Daoy (cell line): ENCODE measurements around the gene CNGB1. TPM values are rescaled to one million over a fixed set of nuclear protein-coding genes. Genes with fewer than 3 reads are reported as not detected.
A peak's percentile ranks its signal among the peaks of the same experiment; 100 is the strongest.
"Not testable (repeated sequence)": the region's sequence is repeated elsewhere in the genome, so short reads cannot be mapped to it uniquely, and the experiment has no call there.

Experiments used
- DNase-seq: peaks from one replicate; pipeline ENCODE4 v3.0.0-alpha.2; 2015; ENCODE audit warnings: low read depth
- total RNA-seq: library from RNA; depleted of rRNA; stranded (reverse); fragments of >200 nt; shearing (Covaris generic); gene quantifications from 2 replicates; pipeline ENCODE4 v1.2.3, GENCODE V29; 2014

The CNGB1 gene
- total RNA-seq, 1 experiment from 2014 or later = under 0.01 TPM

- no peak for DNase-seq
Observed at GRCh38 chr16:57953857-57954256, 17.1 kb downstream of the CNGB1 start.

GRCh38 chr16:57952909-57953308 lies 18.0 kb downstream of the CNGB1 start:
- DNase-seq = no peak

- no peak for DNase-seq
Observed at GRCh38 chr16:57951204-57951960, 19.5 kb downstream of the CNGB1 start.

GRCh38 chr16:57950382-57950781 lies 20.5 kb downstream of the CNGB1 start:
- peak; percentile 9 for DNase-seq

GRCh38 chr16:57949595-57950238 lies 21.2 kb downstream of the CNGB1 start:
- no peak for DNase-seq

- DNase-seq = no peak
Observed at GRCh38 chr16:57949013-57949412, 21.9 kb downstream of the CNGB1 start.

GRCh38 chr16:57948027-57948426 lies 22.9 kb downstream of the CNGB1 start:
- DNase-seq = no peak

- no peak for DNase-seq
Observed at GRCh38 chr16:57947261-57947660, 23.7 kb downstream of the CNGB1 start.

- no peak for DNase-seq
Observed at GRCh38 chr16:57946181-57946801, 24.6 kb downstream of the CNGB1 start.

- DNase-seq = no peak
Observed at GRCh38 chr16:57945740-57946138, 25.2 kb downstream of the CNGB1 start.

- no peak for DNase-seq
Observed at GRCh38 chr16:57944970-57945739, 25.8 kb downstream of the CNGB1 start.

- DNase-seq = not testable (repeated sequence)
Observed at GRCh38 chr16:57943381-57943780, 27.5 kb downstream of the CNGB1 start.

- not testable (repeated sequence) for DNase-seq
Observed at GRCh38 chr16:57941901-57942300, 29.0 kb downstream of the CNGB1 start.

- DNase-seq = peak; percentile 52
Observed at GRCh38 chr16:57941016-57941664, 29.8 kb downstream of the CNGB1 start.

- no peak for DNase-seq
Observed at GRCh38 chr16:57940382-57940966, 30.5 kb downstream of the CNGB1 start.

- DNase-seq = no peak
Observed at GRCh38 chr16:57939872-57940224, 31.1 kb downstream of the CNGB1 start.

- peak; percentile 88 for DNase-seq
Observed at GRCh38 chr16:57938936-57939871, 31.7 kb downstream of the CNGB1 start.

GRCh38 chr16:57938484-57938883 lies 32.4 kb downstream of the CNGB1 start:
- no peak for DNase-seq

GRCh38 chr16:57937861-57938260 lies 33.1 kb downstream of the CNGB1 start:
- DNase-seq = no peak

GRCh38 chr16:57935904-57936303 lies 35.0 kb downstream of the CNGB1 start:
- no peak for DNase-seq
